Cardiac fibroblast (primary cell): ENCODE data around the gene LRMDA.

ENCODE experiments used
- DNase-seq, 2 donors: peaks; one replicate each; pipeline versions ENCODE4 v3.0.0 to v3.0.0-alpha.2; 2010; ENCODE audit warnings: low read depth in 2 of 2
- H3K4me3 ChIP-seq, 2 donors: replicated peaks in 1 of 2; 1 replicate in 1 of 2; 2 replicates in 1 of 2; pipeline ENCODE4 v1.5.1; 2011; ENCODE audit warnings: low read depth in 2 of 2, low read length in 2 of 2, mild to moderate bottlenecking in 2 of 2, moderate library complexity in 1 of 2
- CTCF ChIP-seq: IDR thresholded peaks from one replicate; pipeline ENCODE4 v1.5.1; 2011; ENCODE audit warnings: low read depth, mild to moderate bottlenecking, low read length, inconsistent platforms

The LRMDA gene

DNA sequence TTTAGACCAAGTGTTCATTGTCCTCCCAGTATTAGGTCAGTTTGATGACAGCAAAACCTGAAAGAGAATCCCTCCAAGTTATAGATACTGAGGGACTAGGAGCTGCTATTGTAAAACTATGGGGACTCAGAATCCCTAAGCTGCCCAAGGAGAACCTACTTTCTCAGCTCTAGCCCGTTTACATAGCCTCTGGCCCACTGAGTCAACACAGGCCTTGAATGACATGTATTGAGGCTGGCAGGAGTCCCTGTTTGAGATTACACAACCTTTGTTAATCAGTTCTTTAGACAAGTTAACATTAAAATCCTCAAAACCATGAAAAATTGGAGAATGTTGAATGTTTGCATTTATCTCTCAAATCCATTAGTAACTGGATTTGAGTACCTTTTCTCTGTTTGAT, 1127.2 kb downstream of the LRMDA start:
- no peak for TF ChIP-seq CTCF
- peak; percentile 62 to 83 for DNase-seq
- no peak overlapping the region for H3K4me3 ChIP-seq

DNA sequence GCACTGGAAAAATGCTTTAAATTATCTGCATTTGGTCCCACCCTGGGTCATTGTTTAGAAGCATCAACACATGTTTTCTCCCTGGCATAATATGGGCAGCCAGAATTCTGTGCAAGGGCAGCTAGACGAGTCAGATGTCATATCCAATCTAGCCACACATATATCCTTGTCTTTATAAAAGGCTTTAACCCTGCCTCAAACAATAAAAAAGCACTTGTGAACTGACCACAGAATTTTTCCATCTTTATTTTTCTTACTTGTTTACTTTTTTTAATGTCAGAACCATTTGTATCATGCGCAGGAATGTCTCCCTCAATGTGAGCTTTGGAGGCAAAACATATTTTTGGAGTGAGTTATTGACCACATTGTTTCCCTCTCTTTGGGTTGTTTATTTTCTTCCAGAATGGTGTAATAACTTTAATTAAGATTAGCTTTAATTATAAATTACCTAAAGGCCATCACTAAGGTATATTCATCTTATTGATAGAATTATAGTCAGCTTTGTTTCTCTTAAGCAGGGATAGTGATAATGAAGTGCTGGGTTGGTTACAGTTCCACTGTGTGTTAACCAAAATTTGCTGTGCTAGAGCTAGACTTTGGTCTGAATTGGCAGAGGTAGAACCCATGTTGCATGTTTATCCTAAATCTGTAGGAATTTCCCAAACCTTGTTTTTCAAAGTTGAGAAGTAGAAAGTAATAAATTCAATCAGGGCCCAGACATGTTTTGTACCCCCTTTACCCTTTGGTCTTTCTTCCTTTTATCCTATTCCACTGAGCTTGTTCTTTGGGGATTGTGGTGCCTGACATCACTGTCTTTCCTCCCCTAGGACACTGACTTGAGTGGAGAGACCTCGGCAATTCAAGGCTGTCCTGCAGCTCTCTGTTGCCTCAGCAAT, 1127.8 kb downstream of the LRMDA start:
- no peak for TF ChIP-seq CTCF
- peak; percentile 47 to 82 for DNase-seq
- no peak overlapping the region for H3K4me3 ChIP-seq

- TF ChIP-seq CTCF, result no peak
- DNase-seq, result no peak
Measured at GRCh38 chr10:76559892-76560220, 1128.4 kb downstream of the LRMDA start.

DNA sequence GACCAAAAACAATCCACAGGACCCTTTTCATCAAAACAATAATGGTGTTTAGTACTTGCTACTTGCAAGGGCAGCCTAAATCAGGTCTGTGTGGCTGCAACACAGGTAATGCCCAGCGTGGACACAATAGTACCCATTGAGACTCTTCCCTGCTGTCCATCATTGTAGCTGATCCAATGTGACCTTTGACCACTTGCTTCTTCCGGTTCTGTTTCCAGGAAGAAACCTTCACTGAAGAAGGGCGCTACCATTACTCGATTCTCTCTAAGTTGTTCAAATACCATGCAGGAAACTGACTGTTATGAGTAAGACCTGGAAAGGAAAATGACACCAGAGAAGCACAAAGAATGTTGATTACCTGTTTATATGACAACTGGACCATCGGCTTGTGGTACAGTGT, 1128.9 kb downstream of the LRMDA start:
- H3K4me3 ChIP-seq, result no peak overlapping the region
- DNase-seq, result no peak
- no peak for TF ChIP-seq CTCF

More at GRCh38 chr10:76559892-76560220, 1128.4 kb downstream of the LRMDA start:
- no peak overlapping the region for H3K4me3 ChIP-seq

GRCh38 chr10:76563286-76563685, 1131.9 kb downstream of the LRMDA start:
- no peak for DNase-seq
- TF ChIP-seq CTCF, result no peak

GRCh38 chr10:76572021-76572420, 1140.6 kb downstream of the LRMDA start:
- peak in 1 of 2 donors; percentile 20 for DNase-seq
- no peak overlapping the region for H3K4me3 ChIP-seq
- no peak for TF ChIP-seq CTCF

More at GRCh38 chr10:76563286-76563685, 1131.9 kb downstream of the LRMDA start:
- no peak overlapping the region for H3K4me3 ChIP-seq
